NCI-H226 (cell line): ENCODE measurements around the gene SEC31A.
"Not testable (repeated sequence)": the region's sequence is repeated elsewhere in the genome, so short reads cannot be mapped to it uniquely, and the experiment has no call there.

Experiments used
- DNase-seq: peaks from one replicate; pipeline ENCODE4 v3.0.0-alpha.2; 2015

SEC31A gene

GRCh38 chr4:82823062-82823461 is 67.9 kb downstream of the SEC31A start:
- no peak for DNase-seq

- no peak for DNase-seq
Observed at GRCh38 chr4:82820689-82821088, 70.3 kb downstream of the SEC31A start.

GRCh38 chr4:82818664-82819662 is 72.0 kb downstream of the SEC31A start:
- DNase-seq, result no peak

- DNase-seq, result not testable (repeated sequence)
Observed at GRCh38 chr4:82816874-82817273, 74.1 kb downstream of the SEC31A start.

GRCh38 chr4:82814034-82814433 is 76.9 kb downstream of the SEC31A start:
- no peak for DNase-seq

- no peak for DNase-seq
Observed at GRCh38 chr4:82811838-82812341, 79.1 kb downstream of the SEC31A start.

GRCh38 chr4:82811392-82811791 is 79.6 kb downstream of the SEC31A start:
- no peak for DNase-seq

GRCh38 chr4:82810176-82810575 is 80.8 kb downstream of the SEC31A start:
- DNase-seq, result no peak

- DNase-seq, result no peak
Observed at GRCh38 chr4:82809619-82810018, 81.3 kb downstream of the SEC31A start.

- DNase-seq, result no peak
Observed at GRCh38 chr4:82803746-82804145, 87.2 kb downstream of the SEC31A start.

GRCh38 chr4:82802911-82803310 is 88.0 kb downstream of the SEC31A start:
- DNase-seq, result no peak

- DNase-seq, result no peak
Observed at GRCh38 chr4:82801910-82802521, 88.9 kb downstream of the SEC31A start.

GRCh38 chr4:82799006-82799881 is 91.7 kb downstream of the SEC31A start:
- no peak for DNase-seq

- peak; percentile 83 for DNase-seq
Observed at GRCh38 chr4:82798168-82799005, 92.6 kb downstream of the SEC31A start, which contains the start of gene SCD5. SCD5 (minus strand) TSS chr4:82798796; CDS start chr4:82798537, 259 bp downstream.

- no peak for DNase-seq
Observed at GRCh38 chr4:82797405-82798111, 93.4 kb downstream of the SEC31A start.

GRCh38 chr4:82797040-82797404 is 93.9 kb downstream of the SEC31A start:
- DNase-seq, result no peak

- no peak for DNase-seq
Observed at GRCh38 chr4:82792912-82793649, 97.9 kb downstream of the SEC31A start.

- DNase-seq, result no peak
Observed at GRCh38 chr4:82791179-82791578, 99.8 kb downstream of the SEC31A start.

- DNase-seq, result no peak
Observed at GRCh38 chr4:82790060-82790660, 100.8 kb downstream of the SEC31A start.
